SK-N-SH treated with all-trans-retinoic acid at 6 μM for 48 hours (cell line): Measurements from ENCODE around the gene CIC.

Experiments
- ARNTL ChIP-seq: fragments of 450-650 bp; formaldehyde crosslinking; IDR thresholded peaks from 2 replicates; pipeline ENCODE4 v1.5.0; 2020; ENCODE audit warnings: low read depth, mild to moderate bottlenecking, moderate library complexity, borderline replicate concordance
- BACH2 ChIP-seq: fragments of 250-450 bp; sonication (Bioruptor Pico); IDR thresholded peaks from 2 replicates; pipeline ENCODE4 v1.9.0; 2021; ENCODE audit warnings: mild to moderate bottlenecking, borderline replicate concordance
- CSDC2 ChIP-seq: fragments of 250-450 bp; sonication (Bioruptor Pico); IDR thresholded peaks from 2 replicates; pipeline ENCODE4 v1.5.0; 2020; ENCODE audit warnings: mild to moderate bottlenecking, moderate library complexity
- GLIS3 ChIP-seq: fragments of 250-450 bp; sonication (Bioruptor Pico); IDR thresholded peaks from 2 replicates; pipeline ENCODE4 v1.5.0; 2020; ENCODE audit warnings: mild to moderate bottlenecking, moderate library complexity
- PATZ1 ChIP-seq: fragments of 250-450 bp; sonication (Bioruptor Pico); IDR thresholded peaks from 2 replicates; pipeline ENCODE4 v1.8.0; 2020; ENCODE audit warnings: mild to moderate bottlenecking, moderate library complexity, borderline replicate concordance
- PPARA ChIP-seq: fragments of 250-450 bp; sonication (Bioruptor Pico); IDR thresholded peaks from 2 replicates; pipeline ENCODE4 v1.5.0; 2020; ENCODE audit warnings: mild to moderate bottlenecking, borderline replicate concordance
- RARB ChIP-seq: fragments of 250-450 bp; sonication (Bioruptor Pico); IDR thresholded peaks from 2 replicates; pipeline ENCODE4 v1.8.0; 2021; ENCODE audit warnings: mild to moderate bottlenecking, moderate library complexity
- ZC3H10 ChIP-seq: fragments of 250-450 bp; sonication (Bioruptor Pico); IDR thresholded peaks from 2 replicates; pipeline ENCODE4 v1.5.1; 2021; ENCODE audit warnings: mild to moderate bottlenecking, moderate library complexity
- ZFP30 ChIP-seq: fragments of 450-650 bp; formaldehyde crosslinking; IDR thresholded peaks from 2 replicates; pipeline ENCODE4 v1.5.0; 2022; ENCODE audit warnings: mild to moderate bottlenecking, moderate library complexity
- TF ChIP-seq, protein P1 (sequence below): fragments of 250-450 bp; sonication (Bioruptor Pico); IDR thresholded peaks from 2 replicates; pipeline ENCODE4 v1.5.1; 2020; ENCODE audit warnings: low read depth, mild to moderate bottlenecking, moderate library complexity
- TF ChIP-seq, protein P2 (sequence below): fragments of 250-450 bp; sonication (Bioruptor Pico); IDR thresholded peaks from 2 replicates; pipeline ENCODE4 v1.5.0; 2020; ENCODE audit warnings: mild to moderate bottlenecking, moderate library complexity

DNA sequence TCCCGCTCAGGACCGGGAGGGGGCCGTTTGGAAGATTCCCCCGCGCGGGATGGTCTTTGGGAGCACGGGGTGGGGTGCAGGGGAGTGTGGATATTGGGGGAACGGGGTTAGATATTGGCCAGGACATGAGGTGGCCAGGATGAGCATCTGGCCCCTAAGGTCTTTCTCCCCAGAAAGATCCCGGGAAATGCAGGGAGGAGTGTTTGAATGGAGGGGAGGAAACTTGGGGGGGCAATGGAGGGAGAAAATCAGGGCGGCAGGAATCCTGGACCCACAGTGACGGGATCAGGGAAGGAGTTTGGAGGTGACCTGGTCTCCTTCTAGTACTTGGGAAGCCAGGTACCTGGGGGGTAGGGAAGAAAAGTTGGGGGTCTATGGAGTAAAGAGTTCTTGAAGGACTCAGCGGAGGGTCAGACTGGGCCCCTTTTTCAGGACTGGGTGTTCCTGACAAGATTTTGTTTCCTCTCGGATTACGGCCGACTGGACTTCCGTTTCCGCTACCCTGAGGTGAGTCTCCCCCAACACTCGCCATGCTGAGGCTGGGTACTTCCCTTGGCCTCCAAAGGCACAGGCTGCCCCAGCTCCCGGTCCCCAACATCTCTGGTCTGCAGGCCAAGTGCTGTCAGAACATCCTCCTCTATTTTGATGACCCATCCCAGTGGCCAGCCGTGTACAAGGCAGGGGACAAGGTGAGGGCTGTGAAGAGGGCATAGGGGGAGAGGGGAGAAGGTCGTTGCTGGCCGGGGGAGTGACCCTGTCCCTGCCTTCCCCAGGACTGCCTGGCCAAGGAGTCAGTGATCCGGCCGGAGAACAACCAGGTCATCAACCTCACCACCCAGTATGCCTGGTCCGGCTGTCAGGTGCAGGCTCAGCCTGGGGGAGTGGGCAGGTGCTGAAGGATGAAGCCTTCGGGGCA, 45.0 kb downstream of the CIC start:
- TF ChIP-seq PPARA (no peak), RARB (CRISPR knock-in tag) (no peak), PATZ1 (CRISPR knock-in tag) (no peak), ZFP30 (CRISPR knock-in tag) (no peak), BACH2 (CRISPR knock-in tag) (no peak), GLIS3 (no peak), ARNTL (no peak), ZC3H10 (no peak), CSDC2 (CRISPR knock-in tag) (no peak)
- TF ChIP-seq, protein P1, sequence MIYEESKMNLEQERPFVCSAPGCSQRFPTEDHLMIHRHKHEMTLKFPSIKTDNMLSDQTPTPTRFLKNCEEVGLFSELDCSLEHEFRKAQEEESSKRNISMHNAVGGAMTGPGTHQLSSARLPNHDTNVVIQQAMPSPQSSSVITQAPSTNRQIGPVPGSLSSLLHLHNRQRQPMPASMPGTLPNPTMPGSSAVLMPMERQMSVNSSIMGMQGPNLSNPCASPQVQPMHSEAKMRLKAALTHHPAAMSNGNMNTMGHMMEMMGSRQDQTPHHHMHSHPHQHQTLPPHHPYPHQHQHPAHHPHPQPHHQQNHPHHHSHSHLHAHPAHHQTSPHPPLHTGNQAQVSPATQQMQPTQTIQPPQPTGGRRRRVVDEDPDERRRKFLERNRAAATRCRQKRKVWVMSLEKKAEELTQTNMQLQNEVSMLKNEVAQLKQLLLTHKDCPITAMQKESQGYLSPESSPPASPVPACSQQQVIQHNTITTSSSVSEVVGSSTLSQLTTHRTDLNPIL (CRISPR knock-in tag): no peak
- TF ChIP-seq, protein P2, sequence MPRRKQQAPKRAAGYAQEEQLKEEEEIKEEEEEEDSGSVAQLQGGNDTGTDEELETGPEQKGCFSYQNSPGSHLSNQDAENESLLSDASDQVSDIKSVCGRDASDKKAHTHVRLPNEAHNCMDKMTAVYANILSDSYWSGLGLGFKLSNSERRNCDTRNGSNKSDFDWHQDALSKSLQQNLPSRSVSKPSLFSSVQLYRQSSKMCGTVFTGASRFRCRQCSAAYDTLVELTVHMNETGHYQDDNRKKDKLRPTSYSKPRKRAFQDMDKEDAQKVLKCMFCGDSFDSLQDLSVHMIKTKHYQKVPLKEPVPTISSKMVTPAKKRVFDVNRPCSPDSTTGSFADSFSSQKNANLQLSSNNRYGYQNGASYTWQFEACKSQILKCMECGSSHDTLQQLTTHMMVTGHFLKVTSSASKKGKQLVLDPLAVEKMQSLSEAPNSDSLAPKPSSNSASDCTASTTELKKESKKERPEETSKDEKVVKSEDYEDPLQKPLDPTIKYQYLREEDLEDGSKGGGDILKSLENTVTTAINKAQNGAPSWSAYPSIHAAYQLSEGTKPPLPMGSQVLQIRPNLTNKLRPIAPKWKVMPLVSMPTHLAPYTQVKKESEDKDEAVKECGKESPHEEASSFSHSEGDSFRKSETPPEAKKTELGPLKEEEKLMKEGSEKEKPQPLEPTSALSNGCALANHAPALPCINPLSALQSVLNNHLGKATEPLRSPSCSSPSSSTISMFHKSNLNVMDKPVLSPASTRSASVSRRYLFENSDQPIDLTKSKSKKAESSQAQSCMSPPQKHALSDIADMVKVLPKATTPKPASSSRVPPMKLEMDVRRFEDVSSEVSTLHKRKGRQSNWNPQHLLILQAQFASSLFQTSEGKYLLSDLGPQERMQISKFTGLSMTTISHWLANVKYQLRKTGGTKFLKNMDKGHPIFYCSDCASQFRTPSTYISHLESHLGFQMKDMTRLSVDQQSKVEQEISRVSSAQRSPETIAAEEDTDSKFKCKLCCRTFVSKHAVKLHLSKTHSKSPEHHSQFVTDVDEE (CRISPR knock-in tag): no peak
